ENCODE results near the gene PBOV1.

- TF ChIP-seq CTCF (tag by site-specific recombination; IDR thresholded peaks at IDR 0.05) (no peak), ZSCAN30 (tag by site-specific recombination; IDR thresholded peaks at IDR 0.05) (no peak), ZNF768 (tag by site-specific recombination; IDR thresholded peaks at IDR 0.05) (no peak), ZNF639 (tag by site-specific recombination; IDR thresholded peaks at IDR 0.05) (no peak)
- TF ChIP-seq, protein P1, sequence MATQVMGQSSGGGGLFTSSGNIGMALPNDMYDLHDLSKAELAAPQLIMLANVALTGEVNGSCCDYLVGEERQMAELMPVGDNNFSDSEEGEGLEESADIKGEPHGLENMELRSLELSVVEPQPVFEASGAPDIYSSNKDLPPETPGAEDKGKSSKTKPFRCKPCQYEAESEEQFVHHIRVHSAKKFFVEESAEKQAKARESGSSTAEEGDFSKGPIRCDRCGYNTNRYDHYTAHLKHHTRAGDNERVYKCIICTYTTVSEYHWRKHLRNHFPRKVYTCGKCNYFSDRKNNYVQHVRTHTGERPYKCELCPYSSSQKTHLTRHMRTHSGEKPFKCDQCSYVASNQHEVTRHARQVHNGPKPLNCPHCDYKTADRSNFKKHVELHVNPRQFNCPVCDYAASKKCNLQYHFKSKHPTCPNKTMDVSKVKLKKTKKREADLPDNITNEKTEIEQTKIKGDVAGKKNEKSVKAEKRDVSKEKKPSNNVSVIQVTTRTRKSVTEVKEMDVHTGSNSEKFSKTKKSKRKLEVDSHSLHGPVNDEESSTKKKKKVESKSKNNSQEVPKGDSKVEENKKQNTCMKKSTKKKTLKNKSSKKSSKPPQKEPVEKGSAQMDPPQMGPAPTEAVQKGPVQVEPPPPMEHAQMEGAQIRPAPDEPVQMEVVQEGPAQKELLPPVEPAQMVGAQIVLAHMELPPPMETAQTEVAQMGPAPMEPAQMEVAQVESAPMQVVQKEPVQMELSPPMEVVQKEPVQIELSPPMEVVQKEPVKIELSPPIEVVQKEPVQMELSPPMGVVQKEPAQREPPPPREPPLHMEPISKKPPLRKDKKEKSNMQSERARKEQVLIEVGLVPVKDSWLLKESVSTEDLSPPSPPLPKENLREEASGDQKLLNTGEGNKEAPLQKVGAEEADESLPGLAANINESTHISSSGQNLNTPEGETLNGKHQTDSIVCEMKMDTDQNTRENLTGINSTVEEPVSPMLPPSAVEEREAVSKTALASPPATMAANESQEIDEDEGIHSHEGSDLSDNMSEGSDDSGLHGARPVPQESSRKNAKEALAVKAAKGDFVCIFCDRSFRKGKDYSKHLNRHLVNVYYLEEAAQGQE (tag by site-specific recombination; IDR thresholded peaks at IDR 0.05), result no peak
- TF ChIP-seq, protein P2, sequence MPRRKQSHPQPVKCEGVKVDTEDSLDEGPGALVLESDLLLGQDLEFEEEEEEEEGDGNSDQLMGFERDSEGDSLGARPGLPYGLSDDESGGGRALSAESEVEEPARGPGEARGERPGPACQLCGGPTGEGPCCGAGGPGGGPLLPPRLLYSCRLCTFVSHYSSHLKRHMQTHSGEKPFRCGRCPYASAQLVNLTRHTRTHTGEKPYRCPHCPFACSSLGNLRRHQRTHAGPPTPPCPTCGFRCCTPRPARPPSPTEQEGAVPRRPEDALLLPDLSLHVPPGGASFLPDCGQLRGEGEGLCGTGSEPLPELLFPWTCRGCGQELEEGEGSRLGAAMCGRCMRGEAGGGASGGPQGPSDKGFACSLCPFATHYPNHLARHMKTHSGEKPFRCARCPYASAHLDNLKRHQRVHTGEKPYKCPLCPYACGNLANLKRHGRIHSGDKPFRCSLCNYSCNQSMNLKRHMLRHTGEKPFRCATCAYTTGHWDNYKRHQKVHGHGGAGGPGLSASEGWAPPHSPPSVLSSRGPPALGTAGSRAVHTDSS (tag by site-specific recombination; IDR thresholded peaks at IDR 0.05), result no peak
Measured at GRCh38 chr6:138205437-138206094, 12.7 kb downstream of the PBOV1 start.
